D341Med (cell line): ENCODE measurements around the gene SH3TC1.

Experiments
- DNase-seq: peaks from one replicate; pipeline ENCODE4 v3.0.0; 2012; ENCODE audit warnings: low spot score

The SH3TC1 gene

DNA sequence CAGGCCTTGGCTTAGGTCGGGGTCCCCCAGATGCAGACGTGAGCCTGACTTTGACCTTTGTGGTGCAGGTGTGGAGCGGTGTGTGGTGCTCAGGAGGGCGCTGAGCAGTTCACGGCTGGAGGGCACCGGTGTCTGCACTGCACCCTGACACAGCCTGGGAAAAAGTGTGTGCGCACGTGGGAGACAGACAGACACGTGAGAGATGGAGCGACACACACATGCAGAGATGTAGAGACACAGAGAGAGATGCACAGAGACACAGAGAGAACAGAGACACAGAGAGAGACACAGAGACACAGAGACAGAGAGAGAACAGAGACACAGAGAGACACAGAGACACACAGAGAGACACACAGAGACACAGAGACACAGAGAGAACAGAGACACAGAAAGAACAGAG is 64.3 kb downstream of the SH3TC1 start:
- no peak for DNase-seq

DNA sequence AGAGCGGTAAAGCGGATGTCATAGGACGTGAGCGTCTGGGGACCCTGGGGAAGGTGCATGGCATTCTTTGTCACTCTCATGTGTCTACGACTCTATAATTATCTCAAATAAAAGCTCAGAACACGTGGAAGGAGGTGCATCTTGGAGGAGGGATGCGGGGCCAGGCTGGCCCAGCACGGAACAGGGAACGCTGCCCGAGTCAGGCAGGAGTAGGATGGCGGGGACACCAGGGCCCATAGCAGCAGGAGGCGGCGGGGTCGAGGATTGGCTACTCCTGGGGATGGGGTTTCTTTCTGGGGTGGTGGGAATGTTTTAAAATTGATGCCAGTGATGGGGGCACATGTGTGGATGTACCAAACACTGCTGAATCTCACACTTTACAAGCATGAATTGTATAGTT is 65.0 kb downstream of the SH3TC1 start:
- DNase-seq = no peak

DNA sequence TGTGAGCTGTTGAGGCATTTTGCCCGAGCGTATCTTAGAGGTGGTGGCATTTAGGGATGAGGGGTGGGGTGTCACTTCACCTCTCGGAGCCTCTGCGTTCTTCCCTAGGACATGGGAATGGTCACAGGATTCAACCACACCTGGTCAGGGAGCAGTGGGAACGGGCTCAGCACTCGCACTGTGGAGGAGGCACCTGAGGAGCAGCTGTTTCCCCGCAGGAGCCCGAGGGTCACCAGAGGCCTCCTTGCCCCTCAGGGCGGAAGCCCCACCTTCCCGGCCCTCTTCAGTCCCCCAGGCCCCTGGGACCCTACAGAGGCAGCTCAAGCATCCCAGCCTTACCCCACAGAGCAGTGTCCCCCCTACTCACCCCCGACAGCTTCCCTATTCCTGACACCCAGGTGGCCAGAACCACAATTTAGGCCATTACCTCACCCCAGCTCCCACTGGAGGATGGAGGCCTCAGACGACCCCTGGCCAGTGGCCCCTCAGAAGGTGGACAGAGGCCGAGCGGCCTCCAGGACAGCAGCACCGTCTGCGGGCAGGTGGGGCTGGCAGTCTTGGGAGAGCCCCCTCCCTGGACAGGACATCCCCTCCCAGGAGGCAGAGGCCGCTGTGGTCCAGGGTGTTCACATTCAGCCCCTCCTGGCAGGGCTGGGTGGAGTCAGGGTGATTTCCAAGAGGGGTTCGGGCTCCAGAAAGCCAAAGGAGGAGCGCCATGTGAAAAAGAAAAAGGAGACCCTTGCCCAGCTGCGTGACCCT is 66.3 kb downstream of the SH3TC1 start:
- DNase-seq = no peak

DNA sequence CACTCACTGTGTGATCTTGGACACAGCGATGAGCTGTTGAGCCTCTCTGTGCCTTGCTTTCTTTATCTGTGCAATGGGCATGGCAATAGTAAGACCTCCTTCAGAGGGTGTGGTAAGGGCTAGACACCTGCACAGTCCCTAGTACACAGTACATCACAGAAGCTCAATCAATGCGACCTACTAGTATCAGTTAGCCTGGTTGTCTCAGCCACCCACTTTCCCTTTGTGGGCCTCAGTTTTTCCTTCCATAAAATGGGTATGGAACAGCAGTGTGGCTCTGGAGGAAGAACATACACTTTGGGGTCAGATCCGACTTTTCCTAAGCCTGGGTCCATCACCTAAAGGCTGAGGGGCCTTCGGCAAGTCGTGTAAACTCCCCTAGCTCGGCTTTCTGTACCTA is 67.0 kb downstream of the SH3TC1 start:
- no peak for DNase-seq

DNA sequence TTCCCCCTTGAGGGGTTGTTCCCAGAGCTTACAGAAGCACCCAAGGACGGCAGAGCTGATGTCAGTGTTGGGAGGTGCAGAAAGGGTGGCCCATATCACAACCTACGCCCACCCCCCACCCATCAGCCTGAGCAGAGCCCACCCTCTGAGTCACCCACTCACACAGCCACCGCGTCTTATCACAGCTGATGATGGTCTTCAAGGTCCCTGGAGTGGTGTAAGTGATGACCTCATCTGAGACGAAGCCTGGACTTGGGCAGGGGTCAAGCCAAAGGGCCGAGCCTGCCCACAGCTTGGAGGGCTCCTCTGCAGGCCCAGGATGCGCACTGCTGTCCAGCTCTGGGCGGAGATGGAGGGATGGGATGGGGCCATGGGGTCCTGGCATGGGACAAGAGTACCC is 67.4 kb downstream of the SH3TC1 start:
- no peak for DNase-seq

DNA sequence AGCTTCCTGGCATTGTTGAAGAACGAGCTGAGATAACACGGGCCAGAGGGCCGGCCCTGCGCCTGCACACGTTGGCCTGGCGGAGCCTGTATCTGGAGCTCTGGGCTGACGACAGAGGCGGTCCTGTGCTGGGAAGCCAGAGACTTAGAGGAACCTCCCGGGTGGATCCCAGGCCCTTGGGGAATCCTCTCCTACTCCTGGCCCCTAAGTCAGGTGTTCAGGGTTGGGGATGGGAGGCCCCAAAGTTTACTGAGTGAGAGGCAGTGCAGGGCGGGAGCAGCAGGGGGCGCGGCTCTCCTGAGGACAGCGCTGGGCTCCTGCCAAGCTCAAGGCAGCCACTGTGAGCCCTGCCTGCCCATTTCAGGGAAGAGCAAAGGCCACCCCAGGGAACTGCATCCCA is 68.0 kb downstream of the SH3TC1 start:
- peak; percentile 79 for DNase-seq

DNA sequence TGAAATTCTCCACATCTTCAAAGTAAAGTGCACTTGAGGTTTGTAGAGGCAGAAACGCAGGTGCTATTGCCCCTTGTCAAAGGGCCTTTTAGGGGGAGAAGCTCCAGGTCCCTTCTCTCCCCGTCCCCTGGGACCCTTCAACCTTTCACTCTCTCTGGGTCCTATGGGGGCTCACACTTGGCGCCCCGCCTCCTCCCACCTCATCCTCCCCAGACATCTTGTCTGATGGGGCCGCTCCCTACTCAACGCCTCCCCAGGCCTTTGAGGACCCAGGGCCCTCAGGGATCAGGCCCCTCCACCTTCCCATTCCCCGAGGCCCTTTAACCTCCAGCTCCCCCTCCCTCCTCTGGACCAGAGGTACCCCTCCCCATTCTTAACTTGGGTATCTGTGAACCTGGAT is 69.1 kb downstream of the SH3TC1 start:
- DNase-seq = no peak

DNA sequence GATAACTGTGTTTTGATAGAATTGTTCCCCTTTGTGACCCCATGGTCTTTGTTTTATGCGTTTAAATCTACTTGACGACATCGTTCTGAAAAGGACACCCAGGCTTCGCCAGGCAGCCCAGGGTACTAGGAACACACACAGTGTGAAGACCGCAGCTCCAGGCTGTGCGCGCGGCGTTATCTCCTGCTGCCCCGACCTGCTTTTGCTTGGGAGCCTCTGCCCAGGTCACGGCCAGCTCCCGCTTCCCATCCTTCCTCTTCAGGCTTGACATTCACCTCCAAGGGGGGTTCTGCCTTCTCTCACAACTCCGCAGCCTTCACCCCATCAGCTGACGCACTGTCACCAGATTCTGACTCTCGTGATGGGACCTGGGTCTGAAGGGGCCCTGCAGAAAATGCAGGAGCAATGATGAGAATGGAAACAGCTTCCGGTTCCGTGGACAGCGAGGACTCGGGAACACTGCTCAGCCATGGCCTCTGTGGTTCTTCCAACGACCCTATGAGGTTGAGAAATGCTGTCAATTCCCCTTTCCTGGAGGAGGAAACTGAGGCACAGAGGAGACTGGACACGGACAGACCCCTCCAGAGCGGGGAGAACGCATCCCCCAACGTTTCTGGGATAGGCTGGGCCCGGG is 69.9 kb downstream of the SH3TC1 start:
- DNase-seq = no peak

DNA sequence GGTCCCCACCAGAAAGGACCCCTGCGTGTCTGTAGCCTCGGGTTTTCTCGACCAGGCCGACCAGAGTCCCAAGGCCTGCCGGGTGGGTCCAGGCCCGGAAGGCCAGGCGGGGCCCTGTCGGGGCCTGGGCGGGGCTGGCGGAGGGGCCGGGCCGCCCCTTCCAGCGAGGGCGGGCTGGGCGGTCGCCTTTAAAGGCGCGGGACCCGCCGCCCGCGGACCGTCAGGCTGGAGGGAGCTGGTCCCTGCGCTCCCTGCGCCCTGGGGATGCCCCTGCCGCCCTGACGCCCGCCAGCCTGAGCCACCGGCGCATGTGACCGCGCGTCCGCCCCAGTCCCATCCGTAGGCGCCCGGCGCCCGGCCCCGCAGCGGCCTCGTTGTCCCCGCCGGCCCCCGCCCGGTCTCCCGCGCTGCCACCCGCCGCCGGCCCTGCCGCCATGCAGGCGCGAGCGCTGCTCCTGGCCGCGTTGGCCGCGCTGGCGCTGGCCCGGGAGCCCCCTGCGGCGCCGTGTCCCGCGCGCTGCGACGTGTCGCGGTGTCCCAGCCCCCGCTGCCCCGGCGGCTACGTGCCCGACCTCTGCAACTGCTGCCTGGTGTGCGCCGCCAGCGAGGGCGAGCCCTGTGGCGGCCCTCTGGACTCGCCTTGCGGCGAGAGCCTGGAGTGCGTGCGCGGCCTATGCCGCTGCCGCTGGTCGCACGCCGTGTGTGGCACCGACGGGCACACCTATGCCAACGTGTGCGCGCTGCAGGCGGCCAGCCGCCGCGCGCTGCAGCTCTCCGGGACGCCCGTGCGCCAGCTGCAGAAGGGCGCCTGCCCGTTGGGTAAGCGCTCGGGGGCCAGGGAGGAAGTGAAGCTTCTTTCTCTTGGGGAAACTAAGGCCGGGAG is 70.7 kb downstream of the SH3TC1 start, which contains the start of gene HTRA3:
HTRA3 (plus strand) TSS at position 220 of the 883 bp plus-strand sequence; CDS start at position 435, 215 bp downstream.
- peak; percentile 62 for DNase-seq

DNA sequence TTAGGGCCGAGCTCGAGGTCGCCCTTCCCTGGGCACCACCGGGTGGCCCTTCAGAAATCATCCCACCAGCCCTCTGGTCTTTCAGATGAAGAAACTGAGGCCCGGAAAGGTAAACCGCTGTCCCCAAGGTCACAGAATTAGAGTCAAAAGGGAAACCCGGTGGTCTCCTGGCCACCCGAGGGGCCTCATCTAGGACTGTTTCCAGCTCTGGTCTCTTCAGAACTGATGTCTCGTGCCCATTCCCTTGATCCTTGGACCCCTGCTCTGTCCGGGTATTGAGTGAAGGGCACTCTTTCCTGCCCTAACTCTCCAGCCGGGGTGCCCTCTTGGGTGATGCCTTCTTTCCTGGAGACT is 71.3 kb downstream of the SH3TC1 start:
- no peak for DNase-seq

DNA sequence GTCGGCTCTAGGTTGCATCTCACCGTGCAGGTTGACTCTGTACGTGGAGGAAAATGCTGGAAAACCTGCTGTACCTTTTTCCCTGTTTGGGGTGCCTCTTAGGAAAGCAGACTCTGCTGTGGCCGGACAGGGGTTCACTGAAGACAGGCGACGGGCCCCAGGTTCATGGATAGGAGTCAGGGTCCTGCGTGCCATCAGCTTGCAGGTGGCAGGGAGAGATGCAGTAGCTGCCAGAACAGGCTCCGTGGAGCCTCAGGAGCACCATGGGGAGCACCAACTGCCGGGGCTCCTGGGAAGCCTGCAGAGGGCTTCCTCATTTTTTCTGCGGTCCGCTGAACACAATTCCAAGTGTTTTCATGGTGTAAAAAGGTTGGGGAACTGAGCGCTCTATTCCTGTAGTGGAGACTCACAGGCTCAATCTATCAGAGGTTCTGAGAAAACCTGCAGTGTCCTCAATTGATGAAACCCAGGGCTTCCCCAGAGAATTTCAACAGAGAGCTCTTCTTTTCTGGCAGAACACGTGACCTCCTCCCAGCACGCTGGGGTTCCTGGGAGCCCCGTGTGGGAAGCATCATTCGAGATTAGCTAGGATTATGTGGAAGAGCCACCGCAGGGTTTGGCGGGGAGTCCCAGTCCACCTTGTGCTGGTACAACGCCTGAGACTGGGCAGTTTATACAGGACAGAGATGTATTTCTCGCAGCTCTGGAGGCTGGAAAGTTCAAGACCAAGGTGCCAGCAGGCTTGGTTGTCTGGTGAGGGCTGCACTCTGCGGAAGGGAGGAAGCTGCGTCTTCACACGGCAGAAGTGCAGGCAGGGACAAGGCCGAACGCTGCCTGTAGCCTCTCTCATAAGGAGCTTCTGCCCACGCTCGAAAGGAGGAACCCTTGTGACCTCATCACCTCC is 72.1 kb downstream of the SH3TC1 start:
- DNase-seq = no peak

DNA sequence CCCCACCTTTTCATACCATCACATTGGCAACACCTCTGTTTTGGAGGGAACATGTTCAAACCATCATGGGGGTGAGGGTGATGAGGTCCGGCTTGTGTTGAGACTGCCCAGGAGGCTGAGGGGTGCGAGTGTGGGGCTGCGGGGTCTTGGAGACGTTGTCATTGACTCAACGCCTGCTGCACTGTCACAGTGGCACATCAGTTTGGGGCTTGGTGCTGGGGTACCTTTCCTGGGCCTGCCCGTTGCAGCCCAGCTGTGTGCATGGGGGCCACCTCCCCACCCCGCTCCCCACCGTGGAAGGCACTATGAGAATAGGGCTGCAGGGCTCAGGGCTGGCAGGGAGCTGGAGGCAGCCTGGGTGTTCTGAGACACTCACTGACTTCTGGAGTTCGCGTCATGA is 72.7 kb downstream of the SH3TC1 start:
- no peak for DNase-seq

DNA sequence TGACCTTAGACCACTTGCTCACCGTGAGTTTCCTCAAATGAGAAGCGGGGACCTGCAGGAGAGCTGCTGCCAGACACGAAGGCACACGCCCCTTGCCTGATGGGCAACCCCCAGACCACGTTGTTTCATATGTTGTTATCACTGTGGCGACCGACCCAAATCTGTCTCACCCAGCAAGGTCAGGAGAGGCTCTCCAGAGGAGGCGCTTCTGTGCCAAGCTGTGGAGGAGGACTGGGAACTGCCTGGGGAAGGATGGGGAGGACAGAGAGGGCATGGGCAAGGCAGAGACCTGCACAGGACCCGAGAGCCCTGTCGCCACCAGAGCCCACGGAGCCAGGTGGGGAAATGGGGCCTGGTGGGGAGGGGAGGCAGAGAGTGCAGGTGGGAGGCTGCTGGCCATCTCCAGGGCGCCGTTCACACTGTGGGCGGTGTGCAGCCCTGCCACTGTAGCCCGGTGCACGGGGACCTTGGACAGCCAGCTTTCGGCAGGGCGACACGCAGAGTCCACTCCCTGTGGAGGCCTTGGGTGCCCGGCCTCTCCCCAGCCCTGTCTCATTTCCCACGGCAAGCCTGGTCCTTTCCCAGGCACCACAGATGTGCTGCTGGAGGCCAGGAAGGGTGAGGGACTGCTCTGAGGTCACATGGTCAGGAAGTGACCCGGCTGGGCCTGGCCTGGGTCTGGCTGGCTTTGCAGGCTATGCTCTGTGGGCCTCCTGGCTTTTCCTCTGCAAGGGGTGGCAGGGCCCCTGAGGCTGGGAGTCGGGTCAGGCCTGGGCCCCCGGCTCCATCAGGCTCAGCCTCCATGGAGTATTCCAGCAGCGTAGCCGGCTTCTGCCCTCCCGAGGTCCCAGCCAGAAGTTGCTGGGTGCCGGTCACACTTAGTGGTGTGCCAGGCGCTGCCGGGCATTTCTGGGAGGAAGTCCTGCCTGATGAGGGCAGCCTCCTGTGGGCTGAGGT is 73.7 kb downstream of the SH3TC1 start:
- no peak for DNase-seq

DNA sequence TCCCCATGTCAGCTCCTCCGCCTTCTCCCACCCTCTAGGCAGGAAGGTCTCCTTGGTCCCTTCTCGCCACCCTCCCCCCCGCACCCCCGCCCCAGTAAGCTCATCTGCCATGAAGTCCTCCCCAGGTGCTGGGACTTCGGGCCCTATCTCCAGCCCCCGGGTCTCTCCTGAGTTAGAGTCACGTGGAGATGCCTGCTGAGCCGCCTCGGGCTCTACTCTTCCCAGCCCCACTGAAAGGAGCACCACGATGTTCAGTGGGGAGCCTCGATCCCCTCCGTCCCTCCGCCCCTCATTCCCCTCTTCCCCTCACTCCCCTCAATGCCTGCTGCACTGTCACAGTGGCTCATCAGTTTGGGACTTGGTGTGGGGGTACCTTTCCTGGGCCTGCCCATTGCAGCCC is 74.4 kb downstream of the SH3TC1 start:
- DNase-seq = no peak

DNA sequence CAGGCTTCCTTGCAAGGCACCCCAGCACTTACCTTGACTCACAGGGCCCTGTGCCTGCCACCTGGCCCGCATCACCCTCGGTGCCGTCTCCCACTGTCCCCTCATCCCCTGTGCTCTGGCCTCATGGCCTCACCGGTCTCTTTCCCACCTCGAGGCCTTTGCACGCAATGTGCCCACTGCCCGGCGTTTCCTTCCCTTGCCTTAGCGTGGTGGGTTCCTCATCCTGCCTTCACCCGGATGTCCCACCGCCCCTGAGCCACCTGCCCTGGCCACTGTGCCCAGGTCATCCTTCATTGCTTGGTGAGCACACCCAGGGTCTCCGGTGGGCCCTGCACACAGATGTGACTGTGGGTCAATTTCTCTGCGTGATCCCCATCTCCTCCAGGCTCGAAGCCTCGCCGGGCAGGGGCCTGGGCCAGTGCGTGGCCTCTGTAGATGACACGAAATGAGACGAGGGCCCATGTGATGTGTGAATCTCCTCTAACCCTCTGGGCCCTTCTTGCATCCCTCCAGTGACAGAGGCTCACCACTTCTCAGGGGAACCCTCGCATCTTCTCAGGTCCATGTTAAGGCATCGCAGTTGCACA is 75.1 kb downstream of the SH3TC1 start:
- DNase-seq = no peak

DNA sequence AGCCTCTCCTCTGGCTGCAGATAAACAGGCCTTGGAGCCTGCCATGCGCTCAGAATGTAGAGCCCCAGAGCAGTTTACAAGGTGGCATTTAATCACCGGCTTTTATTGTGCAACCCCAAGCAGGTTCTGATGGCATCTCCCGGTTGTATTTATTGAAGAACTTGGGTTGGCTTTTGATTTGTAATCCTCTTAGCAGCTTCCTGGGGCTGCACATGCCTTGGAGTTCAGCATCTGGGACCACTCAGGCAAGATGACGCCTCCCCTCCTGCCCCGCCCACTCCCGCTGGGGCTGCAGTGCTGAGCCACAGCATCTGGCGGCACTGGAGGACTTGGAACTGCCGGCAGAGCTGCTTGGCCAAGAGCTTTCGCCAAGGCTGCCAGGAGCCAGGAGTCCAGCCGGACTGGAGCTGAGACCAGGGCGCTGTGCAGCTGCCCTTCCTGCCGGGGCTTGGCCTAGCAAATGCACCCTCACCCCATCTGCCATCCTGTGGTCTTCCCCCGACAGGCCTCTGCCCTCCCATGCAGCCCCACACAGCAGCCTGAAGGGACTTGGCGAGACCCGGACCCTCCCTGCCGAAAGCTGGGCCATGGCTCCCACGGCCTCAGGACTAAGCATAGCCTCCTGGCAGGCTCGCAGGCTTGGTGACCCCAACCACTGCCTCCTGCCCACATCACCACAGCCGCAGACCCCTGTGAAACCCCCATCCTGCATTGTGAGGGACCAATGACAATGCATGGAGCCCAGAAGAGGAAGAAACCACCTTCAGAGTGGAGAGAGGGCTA is 75.9 kb downstream of the SH3TC1 start:
- peak; percentile 92 for DNase-seq

DNA sequence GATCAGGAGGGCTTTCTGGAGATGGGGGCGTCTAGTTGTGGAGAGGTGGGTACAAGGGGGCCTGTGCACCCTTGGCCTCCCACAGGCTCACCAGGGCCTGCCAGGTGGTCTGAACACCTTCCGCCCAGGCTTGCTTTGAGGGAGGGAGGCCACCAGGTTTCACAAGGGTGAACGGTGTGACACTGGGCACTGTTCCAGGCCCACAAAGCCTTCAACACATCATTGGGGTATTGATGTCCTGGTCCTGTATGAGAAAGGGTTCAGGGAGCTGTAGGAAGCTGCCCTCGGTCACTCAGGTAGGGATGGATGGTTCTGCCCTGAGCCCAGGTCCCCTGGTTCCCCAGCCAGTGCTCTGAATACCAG is 76.4 kb downstream of the SH3TC1 start:
- no peak for DNase-seq

DNA sequence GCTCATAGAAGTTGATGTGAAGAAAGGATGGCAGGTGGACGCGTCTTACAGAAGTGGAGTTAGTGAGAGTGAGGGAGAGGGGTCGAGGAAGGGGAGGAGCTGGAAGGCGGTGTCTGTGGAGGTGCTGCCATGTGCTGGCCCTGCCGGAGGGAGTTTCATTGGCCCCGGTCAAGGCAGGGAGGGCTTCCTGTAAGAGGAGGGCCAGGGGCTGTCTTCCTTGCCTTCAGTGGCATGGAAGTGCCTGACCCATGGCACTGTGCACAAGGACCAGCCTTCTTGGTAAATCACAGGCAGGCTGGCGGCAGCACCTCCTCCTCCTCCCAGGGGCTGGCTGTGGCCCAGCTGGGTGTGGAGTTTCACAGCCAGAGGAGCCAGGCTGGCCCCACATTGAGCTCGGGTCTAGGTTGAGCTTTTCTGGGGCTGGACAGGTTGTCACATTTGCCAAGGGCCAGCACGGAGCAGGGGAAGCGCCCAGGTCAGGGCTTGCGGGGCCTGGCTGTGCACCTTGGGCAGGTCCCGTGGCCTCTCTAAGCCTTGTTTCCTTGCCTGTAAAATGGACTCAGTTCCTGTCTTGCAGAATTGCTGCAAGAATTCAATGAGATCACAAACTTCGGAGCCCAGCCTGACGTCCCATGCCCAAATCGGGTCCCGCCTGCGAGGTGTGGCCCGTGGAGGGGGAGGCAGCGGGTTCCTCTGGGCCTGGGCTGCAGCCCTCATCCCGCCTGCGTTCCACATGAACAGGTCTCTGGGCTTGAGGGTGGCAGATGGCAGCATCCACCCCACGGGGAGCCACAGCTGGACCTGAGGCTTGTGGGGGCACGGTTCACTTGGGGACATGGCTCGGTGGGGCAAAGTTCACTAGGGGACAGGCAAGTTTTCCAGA is 77.5 kb downstream of the SH3TC1 start:
- DNase-seq = no peak
